GM23338 (cell line): Measurements from ENCODE around the gene WDR33. TPM values are rescaled to one million over a fixed set of nuclear protein-coding genes. Genes with fewer than 3 reads are reported as not detected.

Experiments used
- ATAC-seq: fragments of 200-7000 bp; cut with Tn5 transposase; 3 replicates; pipeline ENCODE4 v1.9.1; 2020
- DNase-seq: peaks from one replicate; pipeline ENCODE4 v3.0.0-alpha.2; 2015; ENCODE audit warnings: low spot score
- H2AFZ ChIP-seq: fragments of 200-600 bp; sonication (generic); 2 replicates; pipeline ENCODE4 v1.8.0; 2016; ENCODE audit warnings: antibody characterized with exemption, mild to moderate bottlenecking, moderate library complexity
- H3F3A ChIP-seq: fragments of 200-600 bp; sonication (generic); replicated peaks from 2 replicates; pipeline ENCODE4 v1.8.0; 2017; ENCODE audit warnings: antibody characterized with exemption, mixed run types, low read depth
- H3K27ac ChIP-seq: fragments of 200-600 bp; sonication (generic); 2 replicates; pipeline ENCODE4 v1.6.1; 2016; ENCODE audit warnings: low read depth
- H3K27me3 ChIP-seq: fragments of 200-600 bp; sonication (generic); 2 replicates; pipeline ENCODE4 v1.8.0; 2016; ENCODE audit warnings: mild to moderate bottlenecking, mixed run types, moderate library complexity; ENCODE audit not compliant: insufficient read depth
- H3K36me3 ChIP-seq: fragments of 200-600 bp; sonication (generic); 2 replicates; pipeline ENCODE4 v1.8.0; 2016; ENCODE audit warnings: mild to moderate bottlenecking; ENCODE audit not compliant: insufficient read depth
- H3K4me1 ChIP-seq: fragments of 200-600 bp; sonication (generic); 2 replicates; pipeline ENCODE4 v1.8.0; 2016; ENCODE audit warnings: mild to moderate bottlenecking, moderate library complexity; ENCODE audit not compliant: insufficient read depth
- H3K4me2 ChIP-seq: fragments of 200-600 bp; sonication (generic); 2 replicates; pipeline ENCODE4 v1.7.1; 2017; ENCODE audit warnings: mixed run types
- H3K4me3 ChIP-seq: fragments of 200-600 bp; sonication (generic); 2 replicates; pipeline ENCODE4 v1.6.1; 2016; ENCODE audit warnings: mixed run types
- H3K79me2 ChIP-seq: fragments of 200-600 bp; sonication (generic); replicated peaks from 2 replicates; pipeline ENCODE4 v1.8.0; 2017; ENCODE audit warnings: mild to moderate bottlenecking; ENCODE audit not compliant: insufficient read depth
- H3K9me2 ChIP-seq: fragments of 200-600 bp; sonication (generic); 2 replicates; pipeline ENCODE4 v1.8.0; 2017; ENCODE audit not compliant: insufficient read depth
- H4K20me1 ChIP-seq: fragments of 200-600 bp; sonication (generic); replicated peaks from 2 replicates; pipeline ENCODE4 v1.8.0; 2017; ENCODE audit warnings: mild to moderate bottlenecking; ENCODE audit not compliant: insufficient read depth
- H3K27ac Mint-ChIP-seq: 2 replicates; pipeline ENCODE4 v1.8.0; 2020; ENCODE audit warnings: inconsistent platforms, mild to moderate bottlenecking, moderate library complexity, mixed read lengths
- H3K27me3 Mint-ChIP-seq: 3 replicates; pipeline ENCODE4 v1.8.0; 2022; ENCODE audit warnings: low read depth, mild to moderate bottlenecking, moderate library complexity, mixed read lengths, inconsistent platforms; ENCODE audit not compliant: insufficient read depth, poor library complexity
- H3K36me3 Mint-ChIP-seq: 3 replicates; pipeline ENCODE4 v1.8.0; 2021; ENCODE audit warnings: low read depth, mild to moderate bottlenecking, inconsistent platforms, moderate library complexity, mixed read lengths
- H3K4me1 Mint-ChIP-seq: 3 replicates; pipeline ENCODE4 v1.8.0; 2020; ENCODE audit warnings: mild to moderate bottlenecking, inconsistent platforms, mixed read lengths
- H3K4me3 Mint-ChIP-seq: 3 replicates; pipeline ENCODE4 v1.8.0; 2021; ENCODE audit warnings: moderate library complexity, mild to moderate bottlenecking, inconsistent platforms, mixed read lengths
- H3K9me3 Mint-ChIP-seq: 3 replicates; pipeline ENCODE4 v1.8.0; 2020; ENCODE audit warnings: moderate library complexity, mild to moderate bottlenecking, inconsistent platforms, mixed read lengths
- CREB1 ChIP-seq: fragments of 250-450 bp; sonication (Bioruptor Pico); IDR thresholded peaks from 2 replicates; pipeline ENCODE4 v1.5.0; 2020; ENCODE audit warnings: low read depth, mild to moderate bottlenecking, moderate library complexity
- CTCF ChIP-seq, 2 experiments: fragments of 200-600 bp in 1 of 2; sonication (generic) in 1 of 2; conservative IDR thresholded peaks; 2 replicates each; pipeline versions ENCODE4 v1.5.1 to v1.6.1; 2016 to 2017; ENCODE audit warnings: antibody characterized with exemption in 2 of 2, low read depth in 2 of 2, mild to moderate bottlenecking in 2 of 2, moderate library complexity in 1 of 2
- ETS1 ChIP-seq: IDR thresholded peaks from 2 replicates; pipeline ENCODE4 v1.6.1; 2016; ENCODE audit warnings: antibody characterized with exemption
- EZH2 ChIP-seq: fragments of 200-600 bp; sonication (generic); IDR thresholded peaks from one replicate; pipeline ENCODE4 v1.8.0; 2017; ENCODE audit warnings: antibody characterized with exemption, mild to moderate bottlenecking, low read depth; ENCODE audit not compliant: unreplicated experiment
- EZH2phosphoT487 ChIP-seq: fragments of 200-600 bp; sonication (generic); IDR thresholded peaks from one replicate; pipeline ENCODE4 v1.8.1; 2018; ENCODE audit warnings: antibody characterized with exemption; ENCODE audit not compliant: unreplicated experiment
- JUNB ChIP-seq: IDR thresholded peaks from one replicate; pipeline ENCODE4 v1.6.1; 2016; ENCODE audit warnings: antibody characterized with exemption; ENCODE audit not compliant: unreplicated experiment
- NANOG ChIP-seq: IDR thresholded peaks from 2 replicates; pipeline ENCODE4 v1.6.1; 2016; ENCODE audit warnings: antibody characterized with exemption, borderline replicate concordance
- POLR2AphosphoS5 ChIP-seq: IDR thresholded peaks from 2 replicates; pipeline ENCODE4 v1.6.1; 2016; ENCODE audit warnings: antibody characterized with exemption, low read depth
- REST ChIP-seq: IDR thresholded peaks from one replicate; pipeline ENCODE4 v1.6.1; 2018; ENCODE audit warnings: antibody characterized with exemption; ENCODE audit not compliant: unreplicated experiment
- STAT1 ChIP-seq: IDR thresholded peaks from one replicate; pipeline ENCODE4 v1.6.1; 2016; ENCODE audit warnings: antibody characterized with exemption; ENCODE audit not compliant: unreplicated experiment
- ZNF114 ChIP-seq: fragments of 250-450 bp; sonication (Bioruptor Pico); IDR thresholded peaks from 2 replicates; pipeline ENCODE4 v1.5.0; 2020; ENCODE audit warnings: mild to moderate bottlenecking, moderate library complexity
- ZNF331 ChIP-seq: fragments of 250-450 bp; sonication (Bioruptor Pico); IDR thresholded peaks from 2 replicates; pipeline ENCODE4 v1.5.0; 2020; ENCODE audit warnings: low read depth, mild to moderate bottlenecking, moderate library complexity
- ZNF462 ChIP-seq: fragments of 250-450 bp; sonication (Bioruptor Pico); IDR thresholded peaks from 2 replicates; pipeline ENCODE4 v1.5.0; 2020; ENCODE audit warnings: mild to moderate bottlenecking, moderate library complexity
- polyA plus RNA-seq: library from polyadenylated mRNA; unstranded; fragments of >200 nt; fragmentation: Nextera tagmentation; extraction: Ambion mirVana; gene quantifications from 2 replicates; pipeline ENCODE4 v1.2.1, GENCODE V29; 2016
- total RNA-seq: library from RNA; depleted of rRNA; stranded (reverse); fragments of >200 nt; shearing (Covaris generic); gene quantifications from 2 replicates; pipeline ENCODE4 v1.2.3, GENCODE V29; 2014

WDR33 gene
- total and polyA plus RNA-seq, 2 experiments from 2014 or later: 37.2 to 54.7 TPM

- peaks cover 44% of the 10 kb centered on the region for H4K20me1 ChIP-seq
- no peak overlapping the region for H3K27ac Mint-ChIP-seq
- no peak for TF ChIP-seq EZH2phosphoT487
- no peak for TF ChIP-seq ZNF114 (CRISPR knock-in tag)
- no peak for TF ChIP-seq NANOG
- no peak for TF ChIP-seq EZH2
- no peak for TF ChIP-seq STAT1
- TF ChIP-seq CTCF (conservative IDR thresholded peaks at IDR 0.05; ENCODE audit: low read depth in 2 of 2): no peak
- no peak for TF ChIP-seq CREB1 (CRISPR knock-in tag)
- TF ChIP-seq JUNB: no peak
- no peak for TF ChIP-seq ETS1
- no peak for TF ChIP-seq ZNF462
- no peak for TF ChIP-seq REST
- TF ChIP-seq POLR2AphosphoS5: no peak
- no peak for TF ChIP-seq ZNF331 (CRISPR knock-in tag)
- H3K27me3 Mint-ChIP-seq: peaks cover 3% of the 10 kb centered on the region
- no peaks in the 10 kb centered on the region for H3K27me3 ChIP-seq
- H3K4me3 ChIP-seq: no peak overlapping the region
- no peak overlapping the region for H3K27ac ChIP-seq
- H3K4me3 Mint-ChIP-seq: no peak overlapping the region
- H2AFZ ChIP-seq: no peak overlapping the region
- peaks cover 26% of the 10 kb centered on the region for H3K36me3 Mint-ChIP-seq
- H3K9me2 ChIP-seq: no peaks in the 10 kb centered on the region
- no peak for ATAC-seq
- peaks cover 71% of the 10 kb centered on the region for H3K79me2 ChIP-seq
- DNase-seq: no peak
- H3F3A ChIP-seq: no peaks in the 10 kb centered on the region
- H3K4me1 Mint-ChIP-seq: no peaks in the 10 kb centered on the region
- H3K36me3 ChIP-seq: peaks cover 9% of the 10 kb centered on the region; the same call in 1 of the 2 replicates
- peaks cover 15% of the 10 kb centered on the region for H3K9me3 Mint-ChIP-seq
- no peaks in the 10 kb centered on the region for H3K4me1 ChIP-seq
- H3K4me2 ChIP-seq: no peak overlapping the region
Observed at GRCh38 chr2:127786048-127786809, 24.7 kb downstream of the WDR33 start.
